Breast epithelium (tissue), 4 donors: ENCODE data around the gene DOCK3. TPM values are rescaled to one million over a fixed set of nuclear protein-coding genes. Genes with fewer than 3 reads are reported as not detected.

Experiments
- DNase-seq, 2 donors: peaks; one replicate each; pipeline ENCODE4 v3.0.0-alpha.2; 2019; ENCODE audit warnings: low spot score in 2 of 2
- H3K27ac ChIP-seq, 2 donors: fragments of 200-600 bp; sonication (generic) in 1 of 2; one replicate each; pipeline ENCODE4 v1.5.1; 2016 to 2019; ENCODE audit warnings: mild to moderate bottlenecking in 1 of 2
- H3K27me3 ChIP-seq, 2 donors: fragments of 200-600 bp; sonication (generic) in 1 of 2; one replicate each; pipeline versions ENCODE4 v1.5.1 to v1.6.0; 2017 to 2019; ENCODE audit warnings: control low read depth in 1 of 2, mild to moderate bottlenecking in 1 of 2
- H3K36me3 ChIP-seq: fragments of 200-600 bp; one replicate; pipeline ENCODE4 v1.5.1; 2019
- H3K4me1 ChIP-seq, 2 donors: fragments of 200-600 bp; sonication (generic); one replicate each; pipeline ENCODE4 v1.5.1; 2016 to 2019; ENCODE audit warnings: control low read depth in 1 of 2
- H3K4me3 ChIP-seq, 3 donors: fragments of 200-600 bp; sonication (generic); 1 replicate in 2 of 3; 2 replicates in 1 of 3; pipeline ENCODE4 v1.5.1; 2016 to 2019; ENCODE audit warnings: mild to moderate bottlenecking in 3 of 3, moderate library complexity in 2 of 3
- H3K9me3 ChIP-seq, 2 donors: fragments of 200-600 bp; sonication (generic) in 1 of 2; one replicate each; pipeline ENCODE4 v1.5.1; 2016 to 2019; ENCODE audit warnings: control low read depth in 1 of 2
- CTCF ChIP-seq, 3 donors: fragments of 450-650 bp; IDR thresholded peaks; one replicate each; pipeline ENCODE4 v1.5.1; 2016 to 2017; ENCODE audit warnings: antibody characterized with exemption in 3 of 3, mild to moderate bottlenecking in 3 of 3, moderate library complexity in 3 of 3
- POLR2A ChIP-seq: fragments of 450-650 bp; IDR thresholded peaks from one replicate; pipeline ENCODE4 v1.6.1; 2016; ENCODE audit warnings: antibody characterized with exemption, mild to moderate bottlenecking, moderate library complexity
- POLR2AphosphoS5 ChIP-seq, 3 donors: sonication (generic); formaldehyde crosslinking; IDR thresholded peaks; one replicate each; pipeline ENCODE4 v1.6.1; 2017; ENCODE audit warnings: antibody characterized with exemption in 3 of 3
- intact Hi-C: fragments of 100-400 bp; cut with DNase I; formaldehyde crosslinking; loops from one replicate; pipeline ENCODE4 v1.15.1; 2023; ENCODE audit warnings: low total_unique reads
- total RNA-seq, 3 donors: library from RNA; depleted of rRNA; stranded (reverse); fragments of >200 nt; gene quantifications; one replicate each; pipeline ENCODE4 v1.1.0, GENCODE V29; 2016

Gene DOCK3
- total RNA-seq, 3 donors from 2014 or later: 0.64 to 0.73 (median 0.66) TPM

GRCh38 chr3:51408021-51408420 is 733.3 kb downstream of the DOCK3 start:
- H3K4me1 ChIP-seq: no peaks in the 10 kb centered on the region
- no peaks in the 10 kb centered on the region for H3K36me3 ChIP-seq
- DNase-seq: no peak
- H3K27ac ChIP-seq: no peak overlapping the region
- TF ChIP-seq CTCF (IDR thresholded peaks at IDR 0.05) (no peak), POLR2A (no peak), POLR2AphosphoS5 (IDR thresholded peaks at IDR 0.05) (no peak)
- no peaks in the 10 kb centered on the region for H3K9me3 ChIP-seq
- no peaks in the 10 kb centered on the region for H3K27me3 ChIP-seq
- intact Hi-C loops: no loop called here
- H3K4me3 ChIP-seq: no peak overlapping the region

GRCh38 chr3:51408813-51409212 is 734.1 kb downstream of the DOCK3 start:
- no peaks in the 10 kb centered on the region for H3K27me3 ChIP-seq
- H3K4me1 ChIP-seq: no peaks in the 10 kb centered on the region
- H3K4me3 ChIP-seq: no peak overlapping the region
- TF ChIP-seq CTCF (IDR thresholded peaks at IDR 0.05) (no peak), POLR2A (no peak), POLR2AphosphoS5 (IDR thresholded peaks at IDR 0.05) (no peak)
- H3K27ac ChIP-seq: no peak overlapping the region
- H3K9me3 ChIP-seq: no peaks in the 10 kb centered on the region
- H3K36me3 ChIP-seq: no peaks in the 10 kb centered on the region
- no peak for DNase-seq
- intact Hi-C loops: no loop called here

- Histone ChIP-seq H3K4me1 (no peaks in the 10 kb centered on the region), H3K27ac (no peak overlapping the region), H3K4me3 (no peak overlapping the region), H3K27me3 (no peaks in the 10 kb centered on the region), H3K9me3 (no peaks in the 10 kb centered on the region), H3K36me3 (peaks cover 9% of the 10 kb centered on the region)
- intact Hi-C loops: no loop called here
- TF ChIP-seq POLR2A: no peak
- TF ChIP-seq CTCF (IDR thresholded peaks at IDR 0.05): no peak
- no peak for TF ChIP-seq POLR2AphosphoS5 (IDR thresholded peaks at IDR 0.05)
- no peak for DNase-seq
Measured at GRCh38 chr3:51422211-51422610, 747.5 kb downstream of the DOCK3 start.

GRCh38 chr3:51426921-51427320 is 752.2 kb downstream of the DOCK3 start:
- Histone ChIP-seq H3K4me3 (no peak overlapping the region), H3K36me3 (no peaks in the 10 kb centered on the region), H3K9me3 (no peaks in the 10 kb centered on the region), H3K27ac (no peak overlapping the region), H3K4me1 (no peaks in the 10 kb centered on the region), H3K27me3 (no peaks in the 10 kb centered on the region)
- intact Hi-C loops: no loop called here
- TF ChIP-seq POLR2A (no peak), POLR2AphosphoS5 (IDR thresholded peaks at IDR 0.05) (no peak), CTCF (IDR thresholded peaks at IDR 0.05) (no peak)
- no peak for DNase-seq

GRCh38 chr3:51429138-51429537 is 754.4 kb downstream of the DOCK3 start:
- Histone ChIP-seq H3K4me3 (no peak overlapping the region), H3K27me3 (no peaks in the 10 kb centered on the region), H3K27ac (no peak overlapping the region), H3K36me3 (no peaks in the 10 kb centered on the region), H3K9me3 (no peaks in the 10 kb centered on the region), H3K4me1 (no peaks in the 10 kb centered on the region)
- TF ChIP-seq CTCF (IDR thresholded peaks at IDR 0.05) (no peak), POLR2AphosphoS5 (IDR thresholded peaks at IDR 0.05) (no peak), POLR2A (no peak)
- DNase-seq: no peak
- intact Hi-C loops: no loop called here

Other genes starting within 250 kb of the DOCK3 start
- 1 to 10 TPM in 2 of 3 donors, under 1 TPM in 1; 0.80 to 2.0 (median 1.5) TPM for gene CACNA2D2, start 171.3 kb upstream of the DOCK3 start, total RNA-seq
- 10 to 100 TPM; 10.7 to 16.8 (median 15.1) TPM for gene C3orf18, start 107.2 kb upstream of the DOCK3 start, total RNA-seq
- gene HEMK1, start 105.4 kb upstream of the DOCK3 start, total RNA-seq: 10 to 100 TPM in 1 of 3 donors, 1 to 10 TPM in 2; 6.1 to 10.7 (median 9.2) TPM
- gene CISH, start 63.2 kb upstream of the DOCK3 start, total RNA-seq: 10 to 100 TPM in 2 of 3 donors, 1 to 10 TPM in 1; 5.4 to 29.6 (median 17.4) TPM
- gene MAPKAPK3, start 57.8 kb upstream of the DOCK3 start, total RNA-seq: 10 to 100 TPM; 30.4 to 38.4 (median 30.8) TPM